HG03521 (cell line): ENCODE results near the gene IGSF10.
"Not testable (repeated sequence)": the region's sequence is repeated elsewhere in the genome, so short reads cannot be mapped to it uniquely, and the experiment has no call there.

Experiments used
- ATAC-seq: cut with Tn5 transposase; IDR thresholded peaks from one replicate; pipeline ENCODE4 v1.9.1; 2021; ENCODE audit warnings: mild to moderate bottlenecking, moderate library complexity; ENCODE audit not compliant: unreplicated experiment

IGSF10 gene, protein sequence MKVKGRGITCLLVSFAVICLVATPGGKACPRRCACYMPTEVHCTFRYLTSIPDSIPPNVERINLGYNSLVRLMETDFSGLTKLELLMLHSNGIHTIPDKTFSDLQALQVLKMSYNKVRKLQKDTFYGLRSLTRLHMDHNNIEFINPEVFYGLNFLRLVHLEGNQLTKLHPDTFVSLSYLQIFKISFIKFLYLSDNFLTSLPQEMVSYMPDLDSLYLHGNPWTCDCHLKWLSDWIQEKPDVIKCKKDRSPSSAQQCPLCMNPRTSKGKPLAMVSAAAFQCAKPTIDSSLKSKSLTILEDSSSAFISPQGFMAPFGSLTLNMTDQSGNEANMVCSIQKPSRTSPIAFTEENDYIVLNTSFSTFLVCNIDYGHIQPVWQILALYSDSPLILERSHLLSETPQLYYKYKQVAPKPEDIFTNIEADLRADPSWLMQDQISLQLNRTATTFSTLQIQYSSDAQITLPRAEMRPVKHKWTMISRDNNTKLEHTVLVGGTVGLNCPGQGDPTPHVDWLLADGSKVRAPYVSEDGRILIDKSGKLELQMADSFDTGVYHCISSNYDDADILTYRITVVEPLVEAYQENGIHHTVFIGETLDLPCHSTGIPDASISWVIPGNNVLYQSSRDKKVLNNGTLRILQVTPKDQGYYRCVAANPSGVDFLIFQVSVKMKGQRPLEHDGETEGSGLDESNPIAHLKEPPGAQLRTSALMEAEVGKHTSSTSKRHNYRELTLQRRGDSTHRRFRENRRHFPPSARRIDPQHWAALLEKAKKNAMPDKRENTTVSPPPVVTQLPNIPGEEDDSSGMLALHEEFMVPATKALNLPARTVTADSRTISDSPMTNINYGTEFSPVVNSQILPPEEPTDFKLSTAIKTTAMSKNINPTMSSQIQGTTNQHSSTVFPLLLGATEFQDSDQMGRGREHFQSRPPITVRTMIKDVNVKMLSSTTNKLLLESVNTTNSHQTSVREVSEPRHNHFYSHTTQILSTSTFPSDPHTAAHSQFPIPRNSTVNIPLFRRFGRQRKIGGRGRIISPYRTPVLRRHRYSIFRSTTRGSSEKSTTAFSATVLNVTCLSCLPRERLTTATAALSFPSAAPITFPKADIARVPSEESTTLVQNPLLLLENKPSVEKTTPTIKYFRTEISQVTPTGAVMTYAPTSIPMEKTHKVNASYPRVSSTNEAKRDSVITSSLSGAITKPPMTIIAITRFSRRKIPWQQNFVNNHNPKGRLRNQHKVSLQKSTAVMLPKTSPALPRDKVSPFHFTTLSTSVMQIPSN (N-terminal part only)

DNA sequence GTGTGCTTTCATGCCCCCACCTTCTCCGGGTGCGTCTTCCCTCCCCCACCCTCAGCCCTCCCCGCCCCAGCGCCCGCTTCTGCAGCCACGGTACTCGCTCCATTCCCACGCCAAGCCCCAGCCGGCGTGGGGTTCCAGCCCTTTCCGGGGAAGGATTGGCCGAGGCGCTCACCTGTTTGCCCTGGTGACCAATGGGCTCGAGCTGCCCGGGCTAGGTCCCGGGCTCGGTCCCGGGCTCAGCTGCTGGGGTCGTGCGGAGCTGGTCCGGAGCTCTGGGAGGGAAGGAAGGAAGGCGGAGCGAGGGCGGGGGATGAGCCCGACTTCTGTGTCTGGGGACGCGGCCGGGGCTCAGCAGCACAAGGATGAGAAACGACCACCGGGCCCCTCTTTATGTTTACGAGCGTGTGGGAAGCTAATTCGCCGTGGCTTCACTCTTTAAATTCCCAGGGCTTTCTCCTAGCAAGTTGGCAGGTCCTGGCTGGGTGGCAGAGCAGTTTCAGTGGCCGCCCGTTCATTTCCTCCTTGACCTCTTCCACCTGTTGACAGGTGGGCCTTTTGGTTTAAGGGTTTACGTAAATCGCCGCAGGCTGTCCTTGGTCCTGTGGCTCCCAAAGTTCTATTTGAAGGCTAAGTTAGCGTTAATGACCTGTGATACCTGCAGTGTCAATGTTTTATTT is at the start of gene IGSF10:
Gene IGSF10 (minus strand): TSS at position 288 of the 677 bp plus-strand sequence. CDS start 2,352 bp downstream, outside the sequence.
- ATAC-seq: no peak

DNA sequence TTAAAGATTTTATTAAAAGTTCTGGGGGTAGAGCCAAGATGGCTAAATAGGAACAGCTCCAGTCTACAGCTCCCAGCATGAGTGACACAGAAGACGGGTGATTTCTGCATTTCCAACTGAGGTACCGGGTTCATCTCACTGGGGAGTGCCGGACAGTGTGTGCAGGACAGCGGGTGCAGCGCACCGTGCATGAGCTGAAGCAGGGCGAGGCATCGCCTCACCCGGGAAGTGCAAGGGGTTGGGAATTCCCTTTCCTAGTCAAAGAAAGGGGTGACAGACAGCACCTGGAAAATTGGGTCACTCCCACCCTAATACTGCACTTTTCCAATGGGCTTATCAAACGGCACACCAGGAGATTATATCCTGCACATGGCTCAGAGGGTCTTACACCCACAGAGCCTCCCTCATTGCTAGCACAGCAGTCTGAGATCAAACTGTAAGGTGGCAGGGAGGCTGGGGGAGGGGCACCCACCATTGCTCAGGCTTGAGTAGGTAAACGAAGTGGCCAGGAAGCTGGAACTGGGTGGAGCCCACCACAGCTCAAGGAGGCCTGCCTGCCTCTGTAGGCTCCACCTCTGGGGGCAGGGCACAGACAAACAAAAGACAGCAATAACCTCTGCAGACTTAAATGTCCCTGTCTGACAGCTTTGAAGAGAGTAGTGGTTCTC is 48.7 kb upstream of the IGSF10 start:
- ATAC-seq: not testable (repeated sequence)

DNA sequence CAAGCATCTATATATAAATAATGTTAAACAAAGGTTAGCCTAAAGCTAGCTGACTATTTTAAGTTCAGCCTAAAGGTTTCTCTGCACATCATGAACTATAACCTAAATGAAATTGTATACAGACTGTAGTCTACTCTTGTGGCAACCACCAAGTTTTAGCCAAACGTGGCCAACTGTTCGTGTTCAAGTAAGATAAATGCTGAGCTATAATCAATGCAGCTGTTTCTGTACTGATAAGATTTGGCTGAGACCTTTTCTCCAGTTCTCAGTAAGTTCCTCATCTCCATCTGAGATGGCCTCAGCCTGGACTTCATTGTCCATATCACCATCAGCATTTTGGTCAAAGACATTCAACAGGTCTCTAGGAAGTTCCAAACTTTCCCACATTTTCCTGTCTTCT is 43.7 kb upstream of the IGSF10 start:
- no peak for ATAC-seq

DNA sequence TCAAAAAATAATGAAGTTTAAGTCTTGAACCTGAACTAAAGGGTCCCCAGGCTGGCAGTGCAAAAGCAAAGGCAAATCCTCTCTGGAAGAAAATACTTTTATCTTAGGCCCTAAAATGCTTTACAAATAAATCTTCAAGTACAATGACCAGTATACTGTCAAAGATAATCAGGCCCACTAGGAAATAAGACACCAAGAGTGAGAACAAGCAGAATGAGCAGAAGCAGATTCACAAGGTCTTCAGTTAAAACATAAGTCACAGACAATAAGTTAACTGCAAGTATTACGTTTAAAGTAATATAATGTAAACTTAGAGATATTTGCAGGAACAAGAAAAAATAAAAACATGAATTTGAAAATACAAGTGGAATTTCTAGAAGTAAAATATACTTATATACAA is 42.2 kb upstream of the IGSF10 start:
- no peak for ATAC-seq

DNA sequence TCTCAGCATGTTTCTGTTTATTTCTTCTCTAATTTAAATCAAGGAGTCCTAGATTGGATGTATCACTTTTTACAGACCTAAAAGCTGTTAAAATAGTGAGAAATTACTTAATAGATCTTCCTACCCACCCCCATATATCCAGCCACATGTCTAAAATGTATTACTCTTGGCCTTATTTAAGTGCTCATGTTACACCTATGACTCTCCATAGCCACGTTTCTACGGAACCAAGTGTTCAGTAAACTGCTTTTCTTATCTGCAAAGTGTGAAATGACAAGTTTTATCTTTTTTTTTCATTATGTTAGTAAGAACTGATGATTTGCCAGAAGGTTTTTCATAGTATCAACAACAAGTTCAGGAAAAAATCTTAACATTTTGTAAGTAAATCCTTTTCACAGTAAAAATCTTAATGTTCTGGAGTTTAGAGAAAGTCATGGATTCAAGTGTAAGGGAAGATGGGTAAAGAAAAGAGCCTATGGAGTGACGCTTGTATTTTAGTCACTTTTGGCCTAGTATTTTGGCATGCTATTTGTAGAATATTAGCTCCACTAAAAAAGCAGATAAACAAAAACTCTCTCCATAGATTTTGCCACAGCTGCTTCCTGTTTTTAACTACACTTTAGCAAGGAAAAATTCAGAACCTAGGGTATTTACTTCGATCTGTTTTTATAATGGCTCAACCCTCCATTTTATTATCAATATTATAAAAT is 41.2 kb upstream of the IGSF10 start:
- ATAC-seq: no peak

DNA sequence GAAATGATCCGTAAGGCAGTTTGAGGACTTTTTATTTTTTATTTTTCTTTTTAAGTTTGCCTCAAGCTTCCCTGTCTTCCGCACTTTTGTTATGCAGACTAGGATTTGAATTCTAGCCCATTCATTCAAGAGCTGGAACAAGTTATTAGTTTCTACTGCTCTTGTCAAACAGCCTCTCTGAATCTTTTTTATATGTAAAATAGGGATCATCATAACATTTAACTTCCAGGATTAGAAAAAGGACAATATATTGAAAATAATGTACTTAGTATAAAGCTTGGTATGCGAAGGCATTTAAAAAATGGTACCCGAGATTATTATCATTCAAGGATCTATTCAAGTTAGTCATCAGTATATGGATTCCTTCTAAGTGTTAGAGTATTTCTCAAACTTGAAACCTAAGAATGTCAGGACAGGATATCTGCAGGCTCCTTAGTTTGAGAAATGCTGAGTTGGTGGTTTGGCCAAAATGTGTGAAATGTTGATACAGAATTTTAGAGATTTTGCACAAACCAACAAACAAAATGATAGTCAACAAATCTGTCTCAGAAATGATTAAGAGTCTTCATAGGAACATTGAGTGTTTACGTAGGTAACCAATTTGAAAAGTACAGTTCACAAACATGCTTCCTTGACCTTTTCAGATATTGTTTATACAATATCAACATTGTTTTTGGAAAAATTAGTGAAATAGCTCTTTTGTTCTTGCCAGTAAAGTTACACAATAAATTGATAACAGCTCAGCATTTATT is 40.5 kb upstream of the IGSF10 start:
- ATAC-seq: no peak

DNA sequence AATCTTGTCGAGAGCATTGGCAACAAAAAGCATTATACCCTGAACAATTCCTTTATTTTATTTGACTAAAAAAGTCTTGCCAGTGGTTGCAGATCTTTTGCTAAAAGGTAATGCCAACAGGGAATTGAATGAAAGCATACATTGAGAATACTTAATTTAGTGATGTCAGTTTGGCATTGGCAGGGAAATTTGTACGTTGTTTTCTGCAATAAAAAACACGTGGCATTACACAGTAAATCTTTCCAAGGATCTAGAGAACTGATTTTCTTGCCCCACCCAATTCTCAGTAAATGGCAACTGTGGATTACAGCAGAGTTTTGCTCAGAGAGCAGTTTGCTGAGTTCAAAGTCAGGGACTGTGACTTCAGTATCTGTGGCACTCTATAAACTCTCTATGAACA is 38.3 kb upstream of the IGSF10 start:
- no peak for ATAC-seq

DNA sequence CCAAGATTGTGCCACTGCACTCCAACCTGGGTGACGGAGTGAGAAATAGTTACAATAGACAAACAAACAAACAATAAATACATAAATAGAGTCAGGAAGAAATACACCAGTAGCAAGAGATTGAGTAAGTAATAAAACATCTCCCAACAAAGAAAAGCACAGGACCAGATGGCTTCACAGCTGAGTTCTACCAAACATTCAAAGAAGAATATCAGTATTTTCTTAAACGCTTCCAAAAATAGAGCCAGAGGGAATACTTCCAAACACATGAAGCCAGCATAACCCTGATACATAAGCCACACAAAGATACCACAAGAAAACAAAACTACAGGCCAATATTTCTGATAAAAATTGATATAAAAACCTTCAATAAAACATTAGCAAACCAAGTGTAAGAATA is 30.7 kb upstream of the IGSF10 start:
- no peak for ATAC-seq

DNA sequence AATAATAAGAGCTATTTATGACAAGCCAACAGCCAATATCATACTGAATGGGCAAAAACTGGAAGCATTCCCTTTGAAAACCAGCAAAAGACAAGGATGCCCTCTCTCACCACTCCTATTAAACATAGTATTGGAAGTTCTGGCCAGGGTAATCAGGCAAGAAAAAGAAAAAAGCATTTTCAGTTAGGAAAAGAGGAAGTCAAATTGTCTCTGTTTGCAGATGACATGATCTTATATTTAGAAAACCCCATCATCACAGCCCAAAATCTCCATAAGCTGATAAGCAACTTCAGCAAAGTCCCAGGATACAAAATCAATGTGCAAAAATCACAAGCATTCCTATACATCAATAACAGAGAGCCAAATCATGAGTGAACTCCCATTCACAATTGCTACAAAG is 27.0 kb upstream of the IGSF10 start:
- not testable (repeated sequence) for ATAC-seq

DNA sequence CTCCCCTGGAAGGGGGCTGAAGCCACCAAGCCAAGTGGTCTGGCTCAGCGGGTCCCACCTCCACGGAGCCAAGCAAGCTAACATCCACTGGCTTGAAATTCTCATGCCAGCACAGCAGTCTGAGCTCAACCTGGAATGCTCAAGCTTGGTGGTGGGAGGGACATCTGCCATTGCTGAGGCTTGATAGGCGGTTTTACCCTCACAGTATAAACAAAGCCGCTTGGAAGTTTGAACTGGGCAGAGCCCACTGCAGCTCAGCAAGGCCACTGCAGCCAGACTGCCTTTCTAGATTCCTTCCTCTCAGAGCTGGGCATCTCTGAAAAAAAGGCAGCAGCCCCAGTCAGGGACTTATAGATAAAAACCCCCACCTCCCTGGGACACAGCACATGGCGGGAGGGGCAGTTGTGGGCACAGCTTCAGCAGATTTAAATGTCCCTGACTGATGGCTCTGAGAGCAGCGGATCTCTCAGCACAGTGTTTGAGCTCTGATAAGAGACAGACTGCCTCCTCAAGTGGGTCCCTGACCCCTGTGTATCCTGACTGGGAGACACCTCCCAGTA is 23.2 kb upstream of the IGSF10 start:
- no peak for ATAC-seq

DNA sequence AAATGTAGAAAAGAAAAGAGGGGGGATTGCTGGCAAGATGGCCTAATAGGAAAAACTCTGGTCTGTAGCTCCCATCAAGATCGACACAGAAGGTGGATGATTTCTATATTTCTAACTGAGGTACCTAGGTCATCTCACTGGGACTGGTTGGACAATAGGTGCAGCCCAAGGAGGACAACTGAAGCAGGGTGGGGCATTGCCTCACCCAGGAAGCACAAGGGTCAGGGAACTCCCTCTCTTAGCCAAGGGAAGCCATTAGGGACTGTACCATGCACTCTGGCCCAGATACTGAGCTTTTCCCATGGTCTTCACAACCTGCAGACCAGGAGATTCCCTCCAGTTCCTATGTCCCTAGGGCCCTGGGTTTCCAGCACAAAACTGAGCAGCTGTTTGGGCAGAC is 22.6 kb upstream of the IGSF10 start:
- no peak for ATAC-seq

DNA sequence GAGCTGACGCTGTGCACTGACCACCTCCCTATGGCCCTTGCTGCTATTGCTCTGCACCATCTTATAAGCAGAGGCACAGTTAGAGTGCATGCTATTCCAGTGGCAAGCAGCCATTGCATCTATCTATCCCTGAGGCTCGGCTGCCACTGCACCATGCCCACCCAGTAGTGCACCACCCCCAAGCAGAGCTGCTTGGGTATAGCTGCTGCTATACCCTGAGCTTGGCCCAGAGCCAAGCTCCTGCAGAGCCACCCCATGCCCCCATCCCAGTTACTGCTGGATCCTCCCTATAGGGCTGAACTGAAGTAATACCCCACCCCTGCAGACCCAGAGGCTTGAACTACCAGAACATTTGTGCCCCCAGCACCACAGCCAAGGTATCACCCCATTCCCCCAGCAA is 19.6 kb upstream of the IGSF10 start:
- no peak for ATAC-seq

DNA sequence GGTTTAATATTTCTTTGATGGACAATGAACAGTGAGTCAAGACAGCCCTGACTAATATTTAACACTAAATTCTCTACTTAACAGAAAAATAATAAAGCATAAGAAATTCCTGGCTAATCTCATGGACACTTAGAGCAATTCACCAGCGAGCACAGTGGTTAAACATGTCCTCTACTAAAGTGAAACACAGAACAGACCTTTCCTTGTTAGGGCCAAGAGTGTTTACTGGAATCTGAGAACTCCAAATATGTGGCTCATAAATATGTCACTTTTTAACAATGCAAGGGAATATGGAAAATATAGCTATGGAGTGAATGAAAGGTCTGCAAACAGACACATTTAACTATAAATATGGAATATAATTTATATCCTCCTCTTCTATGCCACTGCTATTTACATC is 18.6 kb upstream of the IGSF10 start:
- no peak for ATAC-seq

DNA sequence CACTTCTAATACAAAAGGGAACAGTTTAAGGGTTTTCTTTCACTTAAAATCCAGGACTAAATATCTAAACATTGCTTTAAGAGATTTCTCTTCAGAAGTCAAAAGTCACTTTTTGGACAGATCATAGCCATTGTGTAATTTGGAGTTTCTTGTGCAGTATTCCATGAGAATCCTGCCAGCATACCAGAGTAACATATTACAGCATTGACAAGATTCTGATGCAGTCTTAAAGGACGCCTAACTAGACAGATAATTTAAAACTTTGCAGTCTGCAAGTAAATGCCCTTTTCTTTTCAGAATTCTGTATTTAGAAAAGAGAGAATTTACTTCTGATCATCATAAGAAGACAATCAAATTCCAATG is 17.5 kb upstream of the IGSF10 start:
- ATAC-seq: no peak

DNA sequence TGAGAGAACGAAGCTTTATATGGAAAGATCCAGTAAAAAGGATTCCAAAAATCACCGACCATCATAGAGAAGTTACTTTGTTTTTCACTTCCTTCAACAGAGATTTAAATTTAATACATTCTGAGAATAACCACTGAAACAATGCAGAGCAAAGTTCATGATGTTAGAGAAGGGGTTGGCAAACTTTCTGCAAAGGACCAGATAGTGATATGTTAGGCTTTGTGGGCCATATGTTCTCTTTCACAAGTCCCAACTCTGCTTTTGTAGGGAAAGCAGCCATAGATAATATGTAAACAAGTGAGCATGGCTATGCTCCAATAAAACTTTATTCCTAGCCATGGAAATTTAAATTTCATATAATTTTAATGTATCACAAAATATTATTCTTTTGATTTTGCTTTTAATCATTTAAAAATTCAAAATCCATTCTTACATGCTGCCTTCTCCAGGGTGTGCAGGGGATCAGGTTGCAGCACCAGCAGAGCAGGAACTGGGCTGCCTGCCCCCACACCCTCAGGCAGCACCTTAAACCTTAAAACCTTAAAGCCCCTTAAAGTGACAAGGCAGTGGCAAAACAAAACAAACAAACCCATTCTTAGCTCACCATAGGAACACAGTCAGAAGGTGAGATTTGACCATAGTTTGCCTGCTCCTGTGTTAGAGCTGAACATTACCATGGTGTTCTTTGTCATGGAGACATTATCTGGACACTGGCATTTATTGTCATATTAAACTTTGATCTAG is 16.9 kb upstream of the IGSF10 start:
- no peak for ATAC-seq

DNA sequence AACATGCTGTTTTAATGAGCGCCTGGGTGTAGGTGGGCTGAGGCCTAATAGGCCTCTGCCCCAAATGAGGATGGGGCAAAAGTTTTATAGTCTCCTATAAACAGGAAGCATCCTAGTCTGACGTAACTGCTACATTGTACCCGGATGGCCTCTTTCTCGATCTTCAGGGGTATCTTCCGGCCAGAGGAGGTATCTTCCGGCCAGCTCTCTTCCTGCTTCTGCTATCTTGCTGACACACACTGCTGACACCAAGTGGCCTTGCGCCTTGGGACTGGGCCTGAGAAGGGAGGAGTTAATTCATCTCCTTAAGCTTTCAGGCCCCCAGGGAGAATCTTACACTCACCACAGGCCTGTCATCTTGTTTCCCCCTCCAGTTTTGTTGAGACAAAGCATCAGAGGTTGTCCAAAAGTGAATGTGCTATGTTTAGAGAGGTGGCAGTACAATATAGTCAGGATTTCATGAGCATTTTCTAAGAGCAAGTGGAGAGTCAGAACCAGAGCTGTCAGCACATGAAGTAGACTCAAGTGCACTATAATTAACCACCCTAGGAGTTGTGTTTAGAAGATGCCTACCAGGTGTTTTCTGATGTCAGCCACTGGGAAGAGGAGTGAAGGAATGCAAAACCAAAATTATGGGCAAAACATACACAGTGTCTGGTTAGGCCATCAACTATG is 15.6 kb upstream of the IGSF10 start:
- ATAC-seq: no peak

DNA sequence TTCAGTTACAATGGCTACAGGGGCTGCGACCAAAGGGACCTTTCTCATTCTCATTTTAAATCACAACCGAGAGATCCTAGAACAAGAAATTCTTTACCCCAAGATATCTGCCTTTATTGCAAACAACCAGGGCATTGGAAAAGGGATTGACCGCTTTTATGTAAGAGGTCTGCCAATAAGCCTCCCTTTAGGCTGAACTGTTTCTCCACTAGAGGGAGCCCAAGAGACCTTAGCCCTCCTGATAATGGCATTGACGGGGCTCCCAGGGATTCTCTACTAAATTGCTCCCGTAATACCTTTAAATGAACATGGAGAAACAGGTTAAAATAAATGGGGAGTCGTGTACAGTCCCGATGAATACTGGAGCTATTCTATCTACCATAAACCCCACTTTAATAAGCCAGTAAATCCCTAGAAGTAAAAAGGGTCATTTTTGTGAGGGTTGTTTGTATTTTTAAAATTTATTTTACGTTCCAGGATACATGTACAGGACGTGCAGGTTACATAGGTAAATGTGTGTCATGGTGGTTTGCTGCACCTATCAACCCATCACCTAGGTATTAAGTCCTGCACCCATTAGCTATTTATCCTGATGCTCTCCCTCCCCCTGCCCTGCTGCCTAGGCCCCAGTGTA is 7.5 kb upstream of the IGSF10 start:
- no peak for ATAC-seq
